ENCODE results near the gene KRTAP19-3. TPM values are rescaled to one million over a fixed set of nuclear protein-coding genes. Genes with fewer than 3 reads are reported as not detected.

The KRTAP19-3 gene
- total and polyA plus RNA-seq, 2 of the 13 experiments (the other 11 are each of a cell fraction or from before 2014, with no cell fraction given), result not detected

- TF ChIP-seq ZNF407 (CRISPR knock-in tag; IDR thresholded peaks at IDR 0.05; ENCODE audit: not compliant biosample characterization) (no peak), SP140L (CRISPR knock-in tag; IDR thresholded peaks at IDR 0.05; ENCODE audit: borderline replicate concordance) (no peak)
These were observed 5.3 kb upstream of the KRTAP19-3 start, which contains the start of gene KRTAP19-4 (continued) for GRCh38 chr21:30497065-30497464.

- in situ Hi-C loops (cut with HindIII; ENCODE audit: extremely low pct_ligation_motif_present, low pct_unique_long_range_greater_than_20kb), result no loop called here
- TF ChIP-seq MXD3 (CRISPR knock-in tag; IDR thresholded peaks at IDR 0.05), result no peak
- no peak for TF ChIP-seq ZNF292 (CRISPR knock-in tag; IDR thresholded peaks at IDR 0.05; ENCODE audit: borderline replicate concordance, low read depth)
- TF ChIP-seq TARDBP (CRISPR knock-in tag; IDR thresholded peaks at IDR 0.05), result no peak
- no peak for TF ChIP-seq ATM (IDR thresholded peaks at IDR 0.05; ENCODE audit: borderline replicate concordance)
- no peak for TF ChIP-seq ZFAT (CRISPR knock-in tag; conservative IDR thresholded peaks at IDR 0.05)
- no peak for TF ChIP-seq ZNF83 (CRISPR knock-in tag; IDR thresholded peaks at IDR 0.05; ENCODE audit: borderline replicate concordance)
- TF ChIP-seq ZNF598 (CRISPR knock-in tag; IDR thresholded peaks at IDR 0.05; ENCODE audit: borderline replicate concordance), result no peak
- TF ChIP-seq MYPOP (CRISPR knock-in tag; IDR thresholded peaks at IDR 0.05), result no peak
- TF ChIP-seq ZNF563 (CRISPR knock-in tag; IDR thresholded peaks at IDR 0.05), result no peak
- no peak for TF ChIP-seq CERS6 (CRISPR knock-in tag; IDR thresholded peaks at IDR 0.05)
These were observed 4.5 kb downstream of the KRTAP19-3 start, which contains the start of gene KRTAP19-2 for GRCh38 chr21:30487336-30487735. KRTAP19-2 (minus strand) TSS chr21:30487436; CDS start chr21:30487348, 88 bp downstream.

More at GRCh38 chr21:30487336-30487735, 4.5 kb downstream of the KRTAP19-3 start, which contains the start of gene KRTAP19-2:
- ChIA-PET CTCF (ENCODE audit: low intra/inter-chr PET ratio, low total read pairs) (no interaction called here), POLR2A (no interaction called here)
- intact Hi-C loops (cut with micrococcal nuclease; ENCODE audit: unreplicated experiment), result no loop called here
- Histone ChIP-seq H3K9ac (ENCODE audit: insufficient read depth, low read depth, low read length) (no peak within 1 kb of the TSS), H3K79me2 (ENCODE audit: insufficient read depth, low read length) (no peaks in the 10 kb centered on the region), H3K27me3 (ENCODE audit: control insufficient read depth in 1 of 2, insufficient read depth in 2 of 2, low read length in 2 of 2) (no peaks in the 10 kb centered on the region), H3K4me2 (ENCODE audit: low read depth, low read length) (no peak within 1 kb of the TSS), H3K4me1 (ENCODE audit: insufficient read depth, low read length) (no peaks in the 10 kb centered on the region), H3K36me3 (replicated peaks in 1 of 2; ENCODE audit: control insufficient read depth in 1 of 2, insufficient read depth in 2 of 2, low read length in 2 of 2) (no peaks in the 10 kb centered on the region), H2AFZ (ENCODE audit: low read length) (no peak within 1 kb of the TSS), H4K20me1 (ENCODE audit: insufficient read depth, low read length) (no peaks in the 10 kb centered on the region), H3K9me3 (ENCODE audit: low read length) (peaks cover 88% of the 10 kb centered on the region), H3K27ac (ENCODE audit: extremely low read length, insufficient read depth, low read length) (no peak within 1 kb of the TSS), H3K4me3 (replicated peaks in 1 of 3; ENCODE audit: insufficient read depth in 1 of 3, low read depth in 2 of 3, low read length in 3 of 3) (no peak within 1 kb of the TSS)
- FAIRE-seq (no peak), ATAC-seq (no peak), DNase-seq (ENCODE audit: low spot score) (no peak)
- no TSS peak for BruUV-seq (replicated peaks)
- WGBS (ENCODE audit: low lambda C conversion rate), result 0% methylated on average over 2 of the region's 2 CpGs
